NCI-H2227 treated with DMSO at 0.1 percent for 48 hours (cell line): ENCODE measurements around the gene CCL11.
"Not testable (repeated sequence)": the region's sequence is repeated elsewhere in the genome, so short reads cannot be mapped to it uniquely, and the experiment has no call there.

ENCODE experiments used
- DNase-seq: peaks from one replicate; lab custom pipeline; 2025; lab: John Stamatoyannopoulos, UW

The CCL11 gene

GRCh38 chr17:34307110-34307509 lies 21.6 kb downstream of the CCL11 start:
- no peak for DNase-seq

GRCh38 chr17:34308371-34308770 lies 22.8 kb downstream of the CCL11 start:
- no peak for DNase-seq

GRCh38 chr17:34311291-34311690 lies 25.7 kb downstream of the CCL11 start:
- no peak for DNase-seq

GRCh38 chr17:34312080-34312479 lies 26.5 kb downstream of the CCL11 start:
- DNase-seq: no peak

GRCh38 chr17:34313164-34313563 lies 27.6 kb downstream of the CCL11 start:
- no peak for DNase-seq

GRCh38 chr17:34314279-34314678 lies 28.7 kb downstream of the CCL11 start:
- DNase-seq: no peak

- no peak for DNase-seq
These were observed 32.9 kb downstream of the CCL11 start for GRCh38 chr17:34318474-34318873.

GRCh38 chr17:34319039-34319483 lies 33.5 kb downstream of the CCL11 start, which contains the start of gene CCL8:
Gene CCL8 (plus strand): TSS chr17:34319435. CDS start chr17:34319502, 67 bp downstream.
- no peak for DNase-seq

GRCh38 chr17:34321964-34322363 lies 36.4 kb downstream of the CCL11 start:
- DNase-seq: no peak

- DNase-seq: not testable (repeated sequence)
These were observed 42.0 kb downstream of the CCL11 start for GRCh38 chr17:34327580-34327979.

GRCh38 chr17:34337701-34338100 lies 52.2 kb downstream of the CCL11 start:
- no peak for DNase-seq
